ENCODE data around the gene CECR2. TPM values are rescaled to one million over a fixed set of nuclear protein-coding genes. Genes with fewer than 3 reads are reported as not detected.

The CECR2 gene
- polyA plus RNA-seq, 1 donor from 2014 or later, result not detected

- no peaks in the 10 kb centered on the region for H3K9me3 Mint-ChIP-seq
- no peaks in the 10 kb centered on the region for H3K36me3 Mint-ChIP-seq
- no peak overlapping the region for H3K27ac Mint-ChIP-seq
- no peak overlapping the region for H3K4me3 Mint-ChIP-seq
- H3K27me3 Mint-ChIP-seq, result peaks cover 12% of the 10 kb centered on the region
- peaks cover 0 to 11% (median 4%) of the 10 kb centered on the region in 3 donors for H3K4me1 Mint-ChIP-seq
Observed at GRCh38 chr22:17436981-17437412, 67.7 kb downstream of the CECR2 start.

GRCh38 chr22:17438026-17438425 lies 68.8 kb downstream of the CECR2 start:
- Mint-ChIP-seq H3K36me3 (no peaks in the 10 kb centered on the region), H3K9me3 (no peaks in the 10 kb centered on the region), H3K27me3 (peaks cover 11% of the 10 kb centered on the region), H3K4me1 (peaks cover 0 to 11% (median 4%) of the 10 kb centered on the region in 3 donors), H3K4me3 (no peak overlapping the region), H3K27ac (no peak overlapping the region)

GRCh38 chr22:17441326-17441725 lies 72.1 kb downstream of the CECR2 start:
- H3K27me3 Mint-ChIP-seq, result peaks cover 13% of the 10 kb centered on the region
- H3K4me1 Mint-ChIP-seq, result peaks cover 0 to 8% (median 3%) of the 10 kb centered on the region in 3 donors
- H3K27ac Mint-ChIP-seq, result no peak overlapping the region
- H3K4me3 Mint-ChIP-seq, result no peak overlapping the region
- no peaks in the 10 kb centered on the region for H3K36me3 Mint-ChIP-seq
- no peaks in the 10 kb centered on the region for H3K9me3 Mint-ChIP-seq

- no peaks in the 10 kb centered on the region for H3K4me1 Mint-ChIP-seq
- H3K36me3 Mint-ChIP-seq, result no peaks in the 10 kb centered on the region
- no peak overlapping the region for H3K27ac Mint-ChIP-seq
- H3K4me3 Mint-ChIP-seq, result no peak overlapping the region
- H3K27me3 Mint-ChIP-seq, result peaks cover 6% of the 10 kb centered on the region
- H3K9me3 Mint-ChIP-seq, result no peaks in the 10 kb centered on the region
Observed at GRCh38 chr22:17443405-17444203, 74.3 kb downstream of the CECR2 start.

GRCh38 chr22:17444204-17444504 lies 74.9 kb downstream of the CECR2 start:
- Mint-ChIP-seq H3K36me3 (no peaks in the 10 kb centered on the region), H3K27me3 (peaks cover 6% of the 10 kb centered on the region), H3K27ac (no peak overlapping the region), H3K9me3 (no peaks in the 10 kb centered on the region), H3K4me3 (no peak overlapping the region), H3K4me1 (no peaks in the 10 kb centered on the region)

GRCh38 chr22:17446698-17447097 lies 77.4 kb downstream of the CECR2 start:
- Mint-ChIP-seq H3K4me1 (no peaks in the 10 kb centered on the region), H3K36me3 (peaks cover 4% of the 10 kb centered on the region), H3K4me3 (no peak overlapping the region), H3K9me3 (no peaks in the 10 kb centered on the region), H3K27me3 (peaks cover 11% of the 10 kb centered on the region), H3K27ac (no peak overlapping the region)

- H3K36me3 Mint-ChIP-seq, result peaks cover 4% of the 10 kb centered on the region
- no peak overlapping the region for H3K27ac Mint-ChIP-seq
- H3K4me3 Mint-ChIP-seq, result no peak overlapping the region
- no peaks in the 10 kb centered on the region for H3K4me1 Mint-ChIP-seq
- H3K27me3 Mint-ChIP-seq, result peaks cover 4% of the 10 kb centered on the region
- peaks cover 0 to 3% (median 2%) of the 10 kb centered on the region in 3 donors for H3K9me3 Mint-ChIP-seq
Observed at GRCh38 chr22:17451316-17451715, 82.1 kb downstream of the CECR2 start.

GRCh38 chr22:17460895-17461294 lies 91.6 kb downstream of the CECR2 start:
- no peak overlapping the region for H3K27ac Mint-ChIP-seq
- no peaks in the 10 kb centered on the region for H3K36me3 Mint-ChIP-seq
- H3K9me3 Mint-ChIP-seq, result peaks cover 0 to 1% (median 0%) of the 10 kb centered on the region in 3 donors
- peaks cover 11% of the 10 kb centered on the region for H3K27me3 Mint-ChIP-seq
- H3K4me1 Mint-ChIP-seq, result peaks cover 0 to 4% (median 0%) of the 10 kb centered on the region in 3 donors
- no peak overlapping the region for H3K4me3 Mint-ChIP-seq

GRCh38 chr22:17470880-17471500 lies 101.7 kb downstream of the CECR2 start:
- Mint-ChIP-seq H3K9me3 (no peaks in the 10 kb centered on the region), H3K4me3 (no peak overlapping the region), H3K36me3 (no peaks in the 10 kb centered on the region), H3K27me3 (peaks cover 28% of the 10 kb centered on the region), H3K27ac (no peak overlapping the region), H3K4me1 (no peaks in the 10 kb centered on the region)

GRCh38 chr22:17471886-17472535 lies 102.8 kb downstream of the CECR2 start:
- H3K27ac Mint-ChIP-seq, result no peak overlapping the region
- no peak overlapping the region for H3K4me3 Mint-ChIP-seq
- no peaks in the 10 kb centered on the region for H3K4me1 Mint-ChIP-seq
- no peaks in the 10 kb centered on the region for H3K36me3 Mint-ChIP-seq
- H3K27me3 Mint-ChIP-seq, result peaks cover 29% of the 10 kb centered on the region
- H3K9me3 Mint-ChIP-seq, result no peaks in the 10 kb centered on the region

GRCh38 chr22:17472932-17473331 lies 103.7 kb downstream of the CECR2 start:
- Mint-ChIP-seq H3K36me3 (no peaks in the 10 kb centered on the region), H3K4me3 (no peak overlapping the region), H3K27me3 (peaks cover 35% of the 10 kb centered on the region), H3K9me3 (no peaks in the 10 kb centered on the region), H3K27ac (no peak overlapping the region), H3K4me1 (no peaks in the 10 kb centered on the region)

GRCh38 chr22:17475318-17476230 lies 106.3 kb downstream of the CECR2 start:
- Mint-ChIP-seq H3K4me3 (no peak overlapping the region), H3K27me3 (peaks cover 26% of the 10 kb centered on the region), H3K4me1 (no peaks in the 10 kb centered on the region), H3K36me3 (no peaks in the 10 kb centered on the region), H3K9me3 (no peaks in the 10 kb centered on the region), H3K27ac (no peak overlapping the region)

- Mint-ChIP-seq H3K4me3 (no peak overlapping the region), H3K4me1 (peaks cover 0 to 3% (median 0%) of the 10 kb centered on the region in 3 donors), H3K27ac (no peak overlapping the region), H3K36me3 (no peaks in the 10 kb centered on the region), H3K9me3 (no peaks in the 10 kb centered on the region), H3K27me3 (peaks cover 23% of the 10 kb centered on the region)
Observed at GRCh38 chr22:17476838-17477237, 107.6 kb downstream of the CECR2 start.

- H3K27me3 Mint-ChIP-seq, result peaks cover 23% of the 10 kb centered on the region
- H3K36me3 Mint-ChIP-seq, result no peaks in the 10 kb centered on the region
- H3K4me1 Mint-ChIP-seq, result peaks cover 0 to 3% (median 0%) of the 10 kb centered on the region in 3 donors
- H3K27ac Mint-ChIP-seq, result peak overlapping the region in 1 of 3 donors; percentile 27
- no peak overlapping the region for H3K4me3 Mint-ChIP-seq
- no peaks in the 10 kb centered on the region for H3K9me3 Mint-ChIP-seq
Observed at GRCh38 chr22:17477391-17477833, 108.2 kb downstream of the CECR2 start.

- Mint-ChIP-seq H3K4me3 (no peak overlapping the region), H3K27ac (no peak overlapping the region), H3K36me3 (no peaks in the 10 kb centered on the region), H3K4me1 (peaks cover 0 to 8% (median 4%) of the 10 kb centered on the region in 3 donors), H3K9me3 (no peaks in the 10 kb centered on the region), H3K27me3 (peaks cover 21% of the 10 kb centered on the region)
Observed at GRCh38 chr22:17479135-17479534, 109.9 kb downstream of the CECR2 start.
